B cell (primary cell): ENCODE measurements around the gene RNASEH1. TPM values are rescaled to one million over a fixed set of nuclear protein-coding genes. Genes with fewer than 3 reads are reported as not detected.
"Not testable (repeated sequence)": the region's sequence is repeated elsewhere in the genome, so short reads cannot be mapped to it uniquely, and the experiment has no call there.

Experiments
- ATAC-seq: fragments of 200-7000 bp; cut with Tn5 transposase; one replicate; pipeline ENCODE4 v1.10.0; 2021; ENCODE audit warnings: low read depth, mild to moderate bottlenecking, moderate number of reproducible peaks, moderate library complexity
- CTCF ChIA-PET: fragments of 350-600 bp; sonication (Branson Sonifier 250); formaldehyde crosslinking; loops from one replicate; lab custom pipeline; 2021; ENCODE audit warnings: antibody characterized with exemption, inconsistent platforms; lab: Charles Lee
- POLR2A ChIA-PET: fragments of 350-600 bp; sonication (Branson Sonifier 250); formaldehyde crosslinking; loops from one replicate; lab custom pipeline; 2021; ENCODE audit warnings: antibody characterized with exemption; lab: Charles Lee
- DNase-seq: peaks from one replicate; pipeline ENCODE4 v3.0.0; 2013
- H2AFZ ChIP-seq: 2 replicates; pipeline ENCODE4 v1.6.1; 2012; ENCODE audit warnings: mild to moderate bottlenecking, low read depth, low read length; ENCODE audit not compliant: insufficient read depth, poor library complexity, severe bottlenecking
- H3K27ac ChIP-seq, 2 donors: 1 replicate in 1 of 2; 2 replicates in 1 of 2; pipeline ENCODE4 v1.5.1; 2012 to 2013; ENCODE audit warnings: low read length in 2 of 2, mild to moderate bottlenecking in 2 of 2, moderate library complexity in 1 of 2
- H3K27me3 ChIP-seq, 4 experiments: fragments of 200-600 bp in 1 of 4; sonication (generic) in 1 of 4; replicated peaks in 1 of 4; 1 replicate in 2 of 4; 2 replicates in 2 of 4; pipeline versions ENCODE4 v1.6.1 to v1.7.0; 2013 to 2016; ENCODE audit warnings: low read length in 3 of 4, mild to moderate bottlenecking in 2 of 4, mixed read lengths in 1 of 4, moderate library complexity in 1 of 4; ENCODE audit not compliant: insufficient read depth in 4 of 4, control insufficient read depth in 3 of 4; ENCODE audit errors: control extremely low read depth in 1 of 4
- H3K36me3 ChIP-seq, 2 experiments: replicated peaks in 1 of 2; 1 replicate in 1 of 2; 2 replicates in 1 of 2; pipeline versions ENCODE4 v1.6.1 to v1.7.1; 2013; ENCODE audit warnings: low read length in 1 of 2; ENCODE audit not compliant: insufficient read depth in 2 of 2, control insufficient read depth in 1 of 2; ENCODE audit errors: control extremely low read depth in 1 of 2, extremely low read depth in 1 of 2
- H3K4me1 ChIP-seq, 2 donors: fragments of 200-600 bp in 1 of 2; sonication (generic) in 1 of 2; 1 replicate in 1 of 2; 2 replicates in 1 of 2; pipeline versions ENCODE4 v1.5.1 to v1.6.1; 2013 to 2017; ENCODE audit warnings: low read length in 2 of 2; ENCODE audit not compliant: control insufficient read depth in 2 of 2, insufficient read depth in 2 of 2
- H3K4me2 ChIP-seq: replicated peaks from 2 replicates; pipeline ENCODE3; 2012; ENCODE audit warnings: mild to moderate bottlenecking, low read depth, low read length; ENCODE audit not compliant: poor library complexity, severe bottlenecking
- H3K4me3 ChIP-seq, 5 experiments: fragments of 200-600 bp in 1 of 5; sonication (generic) in 1 of 5; 1 replicate in 3 of 5; 2 replicates in 2 of 5; pipeline versions ENCODE4 v1.5.1 to v1.7.0; 2011 to 2016; ENCODE audit warnings: low read length in 4 of 5, mild to moderate bottlenecking in 4 of 5, low read depth in 2 of 5, control low read depth in 1 of 5, moderate library complexity in 1 of 5; ENCODE audit not compliant: insufficient read depth in 1 of 5; ENCODE audit errors: control extremely low read depth in 1 of 5, extremely low read depth in 1 of 5
- H3K79me2 ChIP-seq: fragments of 200-600 bp; sonication (generic); one replicate; pipeline ENCODE4 v1.6.0; 2016; ENCODE audit warnings: low read length; ENCODE audit not compliant: control insufficient read depth, insufficient read depth
- H3K9ac ChIP-seq: fragments of 200-600 bp; sonication (generic); 2 replicates; pipeline ENCODE4 v1.6.1; 2017; ENCODE audit warnings: mild to moderate bottlenecking, low read length, moderate library complexity
- H3K9me3 ChIP-seq, 3 donors: one replicate each; pipeline versions ENCODE4 v1.6.1 to v1.7.1; 2013; ENCODE audit warnings: low read length in 2 of 3; ENCODE audit not compliant: control insufficient read depth in 2 of 3, insufficient read depth in 1 of 3; ENCODE audit errors: control extremely low read depth in 1 of 3
- H4K20me1 ChIP-seq: 2 replicates; pipeline ENCODE4 v1.6.0; 2012; ENCODE audit warnings: mild to moderate bottlenecking, low read length; ENCODE audit not compliant: insufficient read depth, control insufficient read depth, poor library complexity, severe bottlenecking
- H3K27ac Mint-ChIP-seq: one replicate; pipeline ENCODE4 v1.8.0; 2021; ENCODE audit warnings: mixed read lengths
- H3K27me3 Mint-ChIP-seq: one replicate; pipeline ENCODE4 v1.8.0; 2021; ENCODE audit warnings: mixed read lengths
- H3K4me1 Mint-ChIP-seq: one replicate; pipeline ENCODE4 v1.8.0; 2021; ENCODE audit warnings: mixed read lengths
- H3K4me3 Mint-ChIP-seq: one replicate; pipeline ENCODE4 v1.8.0; 2021; ENCODE audit warnings: mixed read lengths
- H3K9me3 Mint-ChIP-seq: one replicate; pipeline ENCODE4 v1.8.0; 2022; ENCODE audit warnings: mixed read lengths; ENCODE audit not compliant: insufficient read depth
- EZH2 ChIP-seq: IDR thresholded peaks from 2 replicates; pipeline ENCODE4 v1.6.1; 2012; ENCODE audit warnings: borderline replicate concordance, low read depth, mild to moderate bottlenecking, moderate library complexity, low read length; ENCODE audit not compliant: insufficient read depth, poor library complexity, severe bottlenecking
- WGBS: methylation state at CpG from one replicate; pipeline ENCODE4 v1.1.5; 2013; ENCODE audit warnings: missing lambda C conversion rate; ENCODE audit not compliant: insufficient coverage; 5-methylcytosine and 5-hydroxymethylcytosine counted together
- intact Hi-C: fragments of 100-400 bp; cut with micrococcal nuclease; formaldehyde crosslinking; loops from one replicate; pipeline ENCODE4 v1.10.0; 2022
- polyA plus RNA-seq: library from polyadenylated mRNA; depleted of rRNA; stranded (reverse); fragments of >200 nt; gene quantifications from 2 replicates; pipeline ENCODE4 v1.2.3, GENCODE V29; 2012
- total RNA-seq, 2 donors: library from RNA; stranded (reverse); fragments of 120-200 nt in 1 of 2; gene quantifications; 1 replicate in 1 of 2; 2 replicates in 1 of 2; pipeline versions ENCODE4 v1.2.3 to v1.2.4, GENCODE V29; 2013 to 2022
- TF ChIP-seq, protein P1 (sequence below): fragments of 200-600 bp; IDR thresholded peaks from one replicate; pipeline ENCODE4 v1.8.0; 2022; ENCODE audit warnings: antibody characterized with exemption, mild to moderate bottlenecking

Gene RNASEH1
- total and polyA plus RNA-seq, 2 donors (not counting 1 experiment from before 2014, with no cell fraction given) = 7.2 to 25.1 TPM

DNA sequence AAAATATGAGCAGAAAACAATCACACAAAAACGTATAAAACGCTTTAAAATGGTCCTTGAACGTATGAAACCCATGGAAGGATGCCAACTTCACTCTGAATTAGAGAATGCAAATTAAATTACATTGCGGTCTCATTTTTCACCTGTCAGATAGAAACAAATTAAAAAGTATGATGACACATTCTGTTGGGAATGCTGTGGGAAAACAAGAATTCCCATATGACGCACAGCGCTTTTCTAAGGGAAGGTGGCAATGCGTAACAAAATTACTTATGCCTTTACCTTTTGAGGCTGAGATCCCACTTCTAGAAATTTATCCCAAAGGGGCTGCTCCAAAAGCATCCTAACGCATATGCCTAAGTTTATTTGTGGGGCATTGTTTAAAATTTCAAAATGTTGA is 13.2 kb upstream of the RNASEH1 start:
- no peaks in the 10 kb centered on the region for H3K27me3 Mint-ChIP-seq
- no peak overlapping the region for H3K27ac Mint-ChIP-seq
- Histone ChIP-seq H3K9ac (no peak overlapping the region), H3K79me2 (peaks cover 15% of the 10 kb centered on the region), H3K27me3 (no peaks in the 10 kb centered on the region), H3K9me3 (peaks cover 0 to 6% (median 0%) of the 10 kb centered on the region in 3 donors), H2AFZ (no peak overlapping the region), H3K4me2 (no peak overlapping the region), H3K36me3 (peaks cover 0 to 2% of the 10 kb centered on the region in 2 experiments), H3K4me3 (no peak overlapping the region), H4K20me1 (peaks cover 9% of the 10 kb centered on the region), H3K27ac (no peak overlapping the region), H3K4me1 (peaks cover 5 to 16% of the 10 kb centered on the region in 2 donors)
- ChIA-PET POLR2A (no interaction called here), CTCF (no interaction called here)
- H3K4me1 Mint-ChIP-seq = peaks cover 13% of the 10 kb centered on the region
- 91% methylated on average over 4 of the region's 8 CpGs for WGBS
- TF ChIP-seq EZH2 = no peak
- TF ChIP-seq, protein P1, sequence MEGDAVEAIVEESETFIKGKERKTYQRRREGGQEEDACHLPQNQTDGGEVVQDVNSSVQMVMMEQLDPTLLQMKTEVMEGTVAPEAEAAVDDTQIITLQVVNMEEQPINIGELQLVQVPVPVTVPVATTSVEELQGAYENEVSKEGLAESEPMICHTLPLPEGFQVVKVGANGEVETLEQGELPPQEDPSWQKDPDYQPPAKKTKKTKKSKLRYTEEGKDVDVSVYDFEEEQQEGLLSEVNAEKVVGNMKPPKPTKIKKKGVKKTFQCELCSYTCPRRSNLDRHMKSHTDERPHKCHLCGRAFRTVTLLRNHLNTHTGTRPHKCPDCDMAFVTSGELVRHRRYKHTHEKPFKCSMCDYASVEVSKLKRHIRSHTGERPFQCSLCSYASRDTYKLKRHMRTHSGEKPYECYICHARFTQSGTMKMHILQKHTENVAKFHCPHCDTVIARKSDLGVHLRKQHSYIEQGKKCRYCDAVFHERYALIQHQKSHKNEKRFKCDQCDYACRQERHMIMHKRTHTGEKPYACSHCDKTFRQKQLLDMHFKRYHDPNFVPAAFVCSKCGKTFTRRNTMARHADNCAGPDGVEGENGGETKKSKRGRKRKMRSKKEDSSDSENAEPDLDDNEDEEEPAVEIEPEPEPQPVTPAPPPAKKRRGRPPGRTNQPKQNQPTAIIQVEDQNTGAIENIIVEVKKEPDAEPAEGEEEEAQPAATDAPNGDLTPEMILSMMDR = no peak
- H3K4me3 Mint-ChIP-seq = no peak overlapping the region
- intact Hi-C loops = no loop called here
- DNase-seq (no peak), ATAC-seq (no peak)
- H3K9me3 Mint-ChIP-seq = no peaks in the 10 kb centered on the region

DNA sequence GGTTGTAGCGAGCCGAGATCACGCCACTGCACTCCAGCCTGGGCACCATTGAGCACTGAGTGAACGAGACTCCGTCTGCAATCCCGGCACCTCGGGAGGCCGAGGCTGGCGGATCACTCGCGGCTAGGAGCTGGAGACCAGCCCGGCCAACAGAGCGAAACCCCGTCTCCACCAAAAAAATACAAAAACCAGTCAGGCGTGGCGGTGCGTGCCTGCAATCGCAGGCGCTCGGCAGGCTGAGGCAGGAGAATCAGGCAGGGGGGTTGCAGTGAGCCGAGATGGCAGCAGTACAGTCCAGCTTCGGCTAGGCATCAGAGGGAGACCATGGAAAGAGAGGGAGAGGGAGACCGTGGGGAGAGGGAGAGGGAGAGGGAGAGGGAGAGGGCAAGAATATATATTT is 11.5 kb upstream of the RNASEH1 start:
- not testable (repeated sequence) for H3K4me3 Mint-ChIP-seq

More for the DNA sequence above, 11.5 kb upstream of the RNASEH1 start:
- H3K4me1 ChIP-seq = peaks cover 7 to 16% of the 10 kb centered on the region in 2 donors
- POLR2A ChIA-PET, H3K36me3 ChIP-seq, intact Hi-C loops, H3K27me3 ChIP-seq, H3K9me3 ChIP-seq, H3K4me1 Mint-ChIP-seq, H4K20me1 ChIP-seq, ATAC-seq, H3K27ac ChIP-seq, H3K79me2 ChIP-seq, CTCF ChIA-PET, H3K4me2 ChIP-seq, H3K27ac Mint-ChIP-seq, DNase-seq, H2AFZ ChIP-seq, H3K4me3 ChIP-seq, H3K27me3 Mint-ChIP-seq, H3K9me3 Mint-ChIP-seq, H3K9ac ChIP-seq: not testable (repeated sequence)
- 100% methylated on average over 1 of the region's 23 CpGs for WGBS
